Inflammatory macrophage treated with lipopolysaccharide for 1 hour (primary cell): ENCODE data around the gene CEP112.

Experiments used
- DNase-seq, 2 donors: peaks; one replicate each; pipeline ENCODE4 v3.0.0-alpha.2; 2020 to 2022

Gene CEP112

DNA sequence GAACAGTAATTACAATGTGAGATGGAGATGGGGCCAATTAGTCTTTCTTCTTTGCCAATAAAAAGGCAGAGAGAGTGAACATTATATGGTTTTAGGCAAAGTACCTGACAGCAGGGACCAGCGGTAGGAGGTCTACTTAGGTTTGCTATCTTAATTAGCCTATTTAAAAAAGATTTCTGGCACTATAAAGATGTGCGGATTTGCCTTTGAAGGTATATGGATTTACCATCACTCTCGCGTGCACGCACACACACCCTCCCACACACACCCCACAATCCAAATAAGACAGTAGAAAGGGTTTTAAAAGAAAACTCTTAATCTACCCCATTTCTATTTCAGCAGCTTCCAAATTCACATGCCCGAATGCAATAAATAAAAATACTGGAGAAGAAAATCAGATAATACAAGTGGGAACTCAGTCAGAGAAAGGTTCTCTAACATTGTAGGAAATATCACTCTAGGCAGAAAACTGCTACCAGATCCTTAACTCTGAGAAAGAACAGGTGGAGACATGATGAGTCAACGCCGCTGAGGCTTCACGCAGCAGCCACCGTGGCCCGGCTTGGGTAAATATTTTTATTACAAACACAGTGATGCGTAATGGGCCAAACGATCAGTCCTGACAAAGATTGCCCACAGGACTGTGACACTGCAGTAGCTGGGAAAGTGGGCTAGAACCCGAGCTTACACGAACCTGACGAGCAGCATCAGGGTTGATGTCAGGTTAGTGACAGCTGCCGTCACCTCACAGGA lies 563.9 kb downstream of the CEP112 start:
- no peak for DNase-seq

- DNase-seq: no peak
Observed at GRCh38 chr17:65627108-65627507, 564.8 kb downstream of the CEP112 start.

DNA sequence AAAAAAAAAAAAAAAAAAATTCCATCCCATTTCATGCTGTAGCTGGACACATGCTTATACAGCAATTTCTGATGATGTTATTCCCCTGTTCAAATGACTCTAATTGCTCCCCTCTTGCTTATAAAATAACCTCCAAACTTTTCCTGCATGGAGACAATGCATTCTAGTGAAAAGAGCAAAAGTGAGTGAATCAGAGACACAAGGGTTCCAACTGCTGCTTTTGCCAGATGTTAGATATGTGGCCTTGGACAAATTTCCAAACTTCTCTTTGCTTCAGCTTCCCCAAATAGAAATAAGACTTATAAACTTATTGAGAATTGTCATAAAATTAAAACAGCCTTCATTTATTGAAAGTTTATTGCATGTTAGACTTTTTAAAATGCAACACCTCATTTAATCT lies 565.5 kb downstream of the CEP112 start:
- DNase-seq: no peak

GRCh38 chr17:65618516-65618915 lies 573.4 kb downstream of the CEP112 start:
- no peak for DNase-seq

DNA sequence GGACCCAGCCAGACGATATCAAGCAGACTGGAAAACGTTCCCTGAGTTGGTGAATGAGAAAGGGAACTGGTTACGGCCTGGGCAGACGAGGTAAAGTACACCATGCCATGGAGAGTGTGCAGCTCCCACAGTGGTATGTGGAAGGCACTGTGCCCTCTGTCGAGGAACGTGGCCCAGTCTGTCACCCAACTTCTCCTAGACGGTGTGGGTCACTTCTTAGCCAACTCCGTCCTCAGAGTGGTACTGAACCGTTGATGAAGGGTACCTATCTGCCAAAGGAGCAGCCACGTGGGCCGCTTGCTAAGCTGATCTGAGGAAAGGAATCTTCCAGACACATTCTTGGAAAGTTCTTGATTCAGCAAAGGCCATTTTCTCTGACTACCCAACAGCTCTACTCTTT lies 574.4 kb downstream of the CEP112 start:
- no peak for DNase-seq

- DNase-seq: no peak
Observed at GRCh38 chr17:65609749-65610148, 582.2 kb downstream of the CEP112 start.

GRCh38 chr17:65609286-65609685 lies 582.6 kb downstream of the CEP112 start:
- no peak for DNase-seq

- DNase-seq: no peak
Observed at GRCh38 chr17:65604070-65604469, 587.9 kb downstream of the CEP112 start.

DNA sequence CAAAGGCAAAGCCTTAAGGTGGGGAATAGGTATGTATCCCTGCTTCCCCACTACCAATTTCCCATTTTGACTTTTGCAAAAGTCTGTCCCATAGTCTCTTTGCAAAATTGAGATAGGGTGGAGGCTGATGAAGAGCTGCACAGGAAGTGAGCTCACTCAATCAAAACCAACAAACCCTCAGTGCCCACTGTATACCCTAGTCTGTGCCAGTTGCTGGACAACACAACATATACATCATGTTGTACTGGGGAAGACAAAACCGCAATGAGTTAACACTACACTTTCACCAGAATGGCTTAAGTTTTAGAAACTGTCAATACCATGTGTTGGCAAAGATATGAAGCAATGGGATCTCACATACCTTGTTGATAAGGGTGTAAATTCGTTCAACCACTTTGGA lies 590.1 kb downstream of the CEP112 start:
- DNase-seq: no peak

GRCh38 chr17:65601145-65601544 lies 590.8 kb downstream of the CEP112 start:
- DNase-seq: no peak

DNA sequence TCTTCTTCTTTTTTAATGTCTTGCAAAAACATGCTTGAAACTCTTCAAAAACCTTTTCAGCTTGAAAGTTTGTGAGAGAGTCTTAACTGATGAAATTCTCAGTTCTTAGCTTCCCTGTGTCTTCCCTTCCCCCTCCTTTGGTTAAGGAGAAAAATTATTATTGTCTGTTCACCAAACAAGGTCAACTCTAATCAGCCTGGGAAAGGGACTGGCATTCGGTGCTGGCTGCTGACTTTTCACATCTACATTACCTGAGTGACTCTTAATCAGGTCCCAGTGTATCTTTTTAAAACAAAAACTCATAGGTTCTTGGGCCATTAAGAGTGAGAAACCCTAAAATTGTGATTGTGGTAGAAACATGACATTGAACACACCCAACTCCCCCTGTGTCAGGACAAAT lies 591.4 kb downstream of the CEP112 start:
- no peak for DNase-seq

- no peak for DNase-seq
Observed at GRCh38 chr17:65599650-65600049, 592.3 kb downstream of the CEP112 start.

- DNase-seq: no peak
Observed at GRCh38 chr17:65598746-65599145, 593.2 kb downstream of the CEP112 start.

- no peak for DNase-seq
Observed at GRCh38 chr17:65595071-65595656, 596.8 kb downstream of the CEP112 start.

GRCh38 chr17:65593855-65594845 lies 597.8 kb downstream of the CEP112 start:
- no peak for DNase-seq

DNA sequence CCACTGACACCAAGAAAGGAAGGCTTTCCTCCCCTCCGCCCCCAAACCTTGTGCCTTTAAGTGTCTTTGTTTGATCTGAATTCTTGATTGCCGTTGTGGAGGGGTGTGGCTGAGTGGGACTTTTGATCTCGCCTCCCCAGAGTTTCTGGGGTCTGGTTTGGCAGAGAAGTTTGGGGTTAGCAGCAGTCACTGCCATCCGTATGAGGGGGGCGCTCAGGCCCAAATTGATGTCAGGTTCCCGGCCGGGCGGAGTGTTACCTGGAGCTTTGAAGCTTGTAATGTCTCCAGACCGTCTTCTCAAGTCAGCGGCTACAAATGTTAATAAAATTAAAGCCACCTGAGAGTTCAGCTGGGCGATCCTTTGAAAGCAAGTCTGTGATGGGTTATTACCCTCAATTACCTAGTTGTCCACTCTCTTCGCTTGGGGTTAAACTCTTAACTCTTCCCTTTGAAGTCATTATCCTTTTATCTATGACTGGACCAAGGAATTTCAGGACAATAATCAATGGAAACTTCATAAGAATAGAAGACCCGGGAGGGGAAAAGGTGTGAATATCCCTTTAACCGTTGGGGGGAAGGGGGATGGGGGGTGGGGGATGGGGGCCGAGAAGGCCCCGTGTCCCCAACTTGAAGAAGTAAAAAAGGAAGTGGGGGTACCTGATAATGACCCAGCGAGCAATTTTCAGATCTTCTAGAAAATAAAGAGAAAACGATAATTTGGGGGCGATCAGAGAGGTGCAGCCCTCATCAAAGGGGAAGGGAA lies 598.7 kb downstream of the CEP112 start:
- no peak for DNase-seq

GRCh38 chr17:65592125-65592965 lies 599.6 kb downstream of the CEP112 start:
- no peak for DNase-seq

GRCh38 chr17:65589321-65589720 lies 602.6 kb downstream of the CEP112 start:
- DNase-seq: no peak

GRCh38 chr17:65588181-65588808 lies 603.6 kb downstream of the CEP112 start:
- no peak for DNase-seq

GRCh38 chr17:65587534-65588180 lies 604.3 kb downstream of the CEP112 start:
- DNase-seq: no peak

GRCh38 chr17:65586899-65587298 lies 605.0 kb downstream of the CEP112 start:
- DNase-seq: no peak
